Psoas muscle (tissue), 8 donors: Measurements from ENCODE around the gene FREM1. TPM values are rescaled to one million over a fixed set of nuclear protein-coding genes. Genes with fewer than 3 reads are reported as not detected.
A peak's percentile ranks its signal among the peaks of the same experiment; 100 is the strongest.

ENCODE experiments used
- ATAC-seq, 4 donors: fragments of 200-7000 bp; cut with Tn5 transposase; one replicate each; pipeline ENCODE4 v1.9.1; 2020; ENCODE audit warnings: moderate library complexity in 3 of 4, mild to moderate bottlenecking in 2 of 4
- DNase-seq, 2 donors: peaks; one replicate each; pipeline ENCODE4 v3.0.0-alpha.2; 2020
- H3K27ac ChIP-seq: fragments of 200-600 bp; one replicate; pipeline ENCODE4 v1.8.0; 2022
- H3K27me3 ChIP-seq, 3 donors: fragments of 200-600 bp in 1 of 3; one replicate each; pipeline versions ENCODE4 v1.6.1 to v1.8.0; 2013 to 2022; ENCODE audit warnings: low read length in 2 of 3, mild to moderate bottlenecking in 2 of 3, moderate library complexity in 1 of 3; ENCODE audit not compliant: insufficient read depth in 3 of 3
- H3K36me3 ChIP-seq, 2 donors: fragments of 200-600 bp in 1 of 2; one replicate each; pipeline versions ENCODE4 v1.6.1 to v1.8.0; 2013 to 2022; ENCODE audit warnings: low read depth in 1 of 2, mild to moderate bottlenecking in 1 of 2, moderate library complexity in 1 of 2; ENCODE audit not compliant: insufficient read depth in 1 of 2
- H3K4me1 ChIP-seq: fragments of 200-600 bp; one replicate; pipeline ENCODE4 v1.8.0; 2022
- H3K4me3 ChIP-seq: fragments of 200-600 bp; one replicate; pipeline ENCODE4 v1.8.0; 2022; ENCODE audit warnings: mild to moderate bottlenecking
- H3K9me3 ChIP-seq: fragments of 200-600 bp; one replicate; pipeline ENCODE4 v1.8.0; 2022
- WGBS, 3 donors: extraction: QIAGEN DNeasy Blood & Tissue Kit; methylation state at CpG; one replicate each; pipeline versions ENCODE4 v1.1.6 to v1.1.7; 2013; 5-methylcytosine and 5-hydroxymethylcytosine counted together
- intact Hi-C, 2 donors: fragments of 100-400 bp; cut with DNase I; formaldehyde crosslinking; loops; one replicate each; pipeline versions ENCODE4 v1.11.0 to v1.14.2; 2022
- polyA plus RNA-seq, 3 donors: library from polyadenylated mRNA; stranded (reverse); fragments of 200-250 nt; gene quantifications; one replicate each; pipeline ENCODE4 v1.2.3, GENCODE V29; 2013
- total RNA-seq, 4 donors: library from RNA; stranded (reverse); fragmentation: NEBNext Ultra II Directional in 2 of 4; extraction: Animal tissue kit (Norgen Biotek cat#: 25700) in 2 of 4; gene quantifications; one replicate each; pipeline versions ENCODE4 v1.2.1 to v1.2.4, GENCODE V29; 2021 to 2023
- TF ChIP-seq, protein P1 (sequence below): fragments of 200-600 bp; IDR thresholded peaks from one replicate; pipeline ENCODE4 v1.8.0; 2022; ENCODE audit warnings: antibody characterized with exemption
- donor health status: healthy with polysubstance abuse.
- donor health status: DM: no; HTN: no; CAD: no; lungs with moderate emphysema.
- donor health status: Bipolar disorder and iron deficiency.
- donor health status: healthy.
- donor health status: DM: yes; HTN: yes; CAD: no.
- donor health status: DM: no; HTN: no; CAD: no.
- donor health status: DM: no; HTN: no; CAD: no.
- donor health status: DM: yes; HTN: yes; CAD: no.

FREM1 gene
- total and polyA plus RNA-seq, 7 donors, result 0.20 to 3.7 (median 0.79) TPM

DNA sequence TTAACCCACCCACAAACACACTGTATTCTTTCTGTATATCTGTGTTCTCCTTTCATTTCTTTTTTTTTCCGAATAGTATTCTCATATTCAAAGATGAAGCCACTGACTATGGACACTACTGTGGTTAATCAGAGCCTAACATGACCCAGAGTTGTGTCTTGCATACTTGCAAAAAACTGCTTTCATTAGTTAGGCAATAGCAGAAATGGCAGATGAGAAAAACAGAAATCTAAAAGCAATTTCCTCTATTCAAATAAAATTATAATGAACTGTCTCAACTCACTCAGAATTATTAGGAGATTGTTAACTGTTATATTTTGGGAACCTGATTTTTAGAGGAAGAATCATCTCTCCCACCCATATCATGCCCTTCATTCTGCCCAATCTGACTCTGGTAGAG is 45.9 kb downstream of the FREM1 start:
- DNase-seq (no peak), ATAC-seq (no peak)
- WGBS, 3 donors, result 89 to 97% (median 94%) methylated on average over 1 of the region's 1 CpG
- Histone ChIP-seq H3K27me3 (no peaks in the 10 kb centered on the region), H3K9me3 (no peaks in the 10 kb centered on the region), H3K4me1 (no peaks in the 10 kb centered on the region), H3K36me3 (no peaks in the 10 kb centered on the region), H3K27ac (no peak overlapping the region), H3K4me3 (no peak overlapping the region)
- intact Hi-C loops, result no loop called here
- TF ChIP-seq, protein P1, sequence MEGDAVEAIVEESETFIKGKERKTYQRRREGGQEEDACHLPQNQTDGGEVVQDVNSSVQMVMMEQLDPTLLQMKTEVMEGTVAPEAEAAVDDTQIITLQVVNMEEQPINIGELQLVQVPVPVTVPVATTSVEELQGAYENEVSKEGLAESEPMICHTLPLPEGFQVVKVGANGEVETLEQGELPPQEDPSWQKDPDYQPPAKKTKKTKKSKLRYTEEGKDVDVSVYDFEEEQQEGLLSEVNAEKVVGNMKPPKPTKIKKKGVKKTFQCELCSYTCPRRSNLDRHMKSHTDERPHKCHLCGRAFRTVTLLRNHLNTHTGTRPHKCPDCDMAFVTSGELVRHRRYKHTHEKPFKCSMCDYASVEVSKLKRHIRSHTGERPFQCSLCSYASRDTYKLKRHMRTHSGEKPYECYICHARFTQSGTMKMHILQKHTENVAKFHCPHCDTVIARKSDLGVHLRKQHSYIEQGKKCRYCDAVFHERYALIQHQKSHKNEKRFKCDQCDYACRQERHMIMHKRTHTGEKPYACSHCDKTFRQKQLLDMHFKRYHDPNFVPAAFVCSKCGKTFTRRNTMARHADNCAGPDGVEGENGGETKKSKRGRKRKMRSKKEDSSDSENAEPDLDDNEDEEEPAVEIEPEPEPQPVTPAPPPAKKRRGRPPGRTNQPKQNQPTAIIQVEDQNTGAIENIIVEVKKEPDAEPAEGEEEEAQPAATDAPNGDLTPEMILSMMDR, result no peak

DNA sequence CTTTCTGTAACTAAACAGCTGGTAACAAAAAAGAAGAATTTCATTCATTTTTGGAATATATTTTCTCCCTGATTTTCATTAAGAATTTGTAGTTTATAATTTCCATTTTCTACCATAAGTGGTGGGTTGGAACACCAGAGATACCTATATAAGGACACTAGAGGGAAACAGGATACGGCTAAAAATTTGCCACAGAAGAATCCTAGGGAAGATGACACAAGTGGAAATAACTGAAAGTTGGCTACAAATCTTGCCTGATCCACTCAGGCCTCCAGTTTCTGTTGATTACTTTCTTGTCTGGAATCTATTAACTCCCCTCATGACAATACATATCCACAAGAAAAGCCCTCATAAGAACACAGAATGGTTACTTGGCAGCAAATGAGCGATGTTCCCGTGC is 46.8 kb downstream of the FREM1 start:
- ATAC-seq (peak in 1 of 4 donors; percentile 47), DNase-seq (no peak)
- Histone ChIP-seq H3K27ac (no peak overlapping the region), H3K4me1 (no peaks in the 10 kb centered on the region), H3K27me3 (no peaks in the 10 kb centered on the region), H3K9me3 (no peaks in the 10 kb centered on the region), H3K4me3 (no peak overlapping the region), H3K36me3 (no peaks in the 10 kb centered on the region)
- intact Hi-C loops, result no loop called here
- whole genome bisulfite sequencing, 3 donors, result 86 to 89% (median 89%) methylated on average over 3 of the region's 3 CpGs
- TF ChIP-seq, protein P1, result no peak

DNA sequence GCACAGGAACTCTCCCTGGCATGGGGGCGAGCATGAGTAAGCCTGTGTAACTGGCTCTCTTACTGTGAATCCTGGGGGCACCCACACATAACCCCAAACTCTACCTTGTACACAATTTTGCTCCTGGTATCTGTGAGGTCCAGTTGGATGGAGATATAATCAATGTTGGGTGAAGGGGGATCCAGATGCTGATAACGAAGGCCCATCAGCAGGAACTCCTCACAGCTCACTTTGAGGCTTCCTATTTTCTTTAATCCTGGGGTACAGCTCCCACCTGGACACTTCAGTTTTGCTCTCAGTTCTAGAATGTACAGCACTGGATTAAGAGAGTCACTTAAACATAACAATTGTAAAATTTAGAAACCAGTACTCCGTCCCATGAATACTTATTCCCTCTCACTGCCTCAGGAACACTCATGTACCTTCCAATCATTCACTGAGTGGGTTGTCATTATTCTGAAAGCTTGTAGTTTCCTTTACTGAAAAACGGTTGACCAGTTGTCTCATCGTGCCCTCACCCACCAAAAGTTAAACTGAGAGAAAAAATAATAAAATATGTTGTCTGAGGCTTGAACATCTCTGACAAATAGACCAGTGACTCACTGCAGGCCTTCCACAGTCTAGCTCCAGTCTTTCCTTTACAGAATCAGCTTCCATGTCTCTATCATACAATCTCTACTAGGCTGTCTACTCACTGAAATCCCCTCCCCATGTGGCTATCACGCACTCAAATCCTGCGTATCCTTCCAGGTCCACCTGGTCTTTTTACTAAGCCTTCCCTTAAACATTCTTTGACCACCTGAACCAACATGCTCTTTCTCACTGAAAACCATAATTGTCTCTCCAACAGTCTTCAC is 52.6 kb downstream of the FREM1 start:
- ATAC-seq (no peak), DNase-seq (no peak)
- no peak overlapping the region for H3K4me3 ChIP-seq
- no peaks in the 10 kb centered on the region for H3K9me3 ChIP-seq
- H3K27ac ChIP-seq, result no peak overlapping the region
- 90 to 93% (median 92%) methylated on average over 7 of the region's 7 CpGs for WGBS, 3 donors
- intact Hi-C loops, result no loop called here
- TF ChIP-seq, protein P1, result no peak
- H3K27me3 ChIP-seq, result no peaks in the 10 kb centered on the region
- H3K4me1 ChIP-seq, result no peaks in the 10 kb centered on the region
- H3K36me3 ChIP-seq, result no peaks in the 10 kb centered on the region

DNA sequence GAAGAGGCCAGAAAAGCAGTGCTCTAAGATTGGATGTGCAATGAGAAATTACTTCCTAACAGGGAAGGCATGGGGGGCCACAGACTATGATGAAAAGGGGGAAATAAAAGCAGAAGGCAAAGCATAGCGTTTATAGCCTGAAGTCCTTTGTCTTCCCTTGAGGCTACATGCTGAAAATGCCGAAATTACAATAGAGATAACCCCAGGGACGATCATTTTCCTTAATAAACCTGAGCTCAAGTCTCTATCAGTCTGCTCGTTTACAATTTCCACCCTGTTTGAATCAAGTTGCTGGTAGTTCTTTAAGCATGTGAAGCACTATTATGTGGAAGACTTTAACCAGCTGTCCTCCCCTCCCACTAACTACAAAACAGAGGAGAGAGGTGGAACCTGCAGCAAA is 60.4 kb downstream of the FREM1 start:
- H3K27ac ChIP-seq, result no peak overlapping the region
- intact Hi-C loops, result no loop called here
- WGBS, 3 donors, result 66 to 78% (median 74%) methylated on average over 4 of the region's 4 CpGs
- no peak for DNase-seq
- ATAC-seq, result no peak
- H3K4me1 ChIP-seq, result no peaks in the 10 kb centered on the region
- no peak overlapping the region for H3K4me3 ChIP-seq
- H3K36me3 ChIP-seq, result peaks cover 0 to 3% of the 10 kb centered on the region in 2 donors
- H3K9me3 ChIP-seq, result no peaks in the 10 kb centered on the region
- TF ChIP-seq, protein P1, result no peak
- H3K27me3 ChIP-seq, result no peaks in the 10 kb centered on the region
